Muscle of leg (tissue), 11 donors: ENCODE results near the gene GUF1. TPM values are rescaled to one million over a fixed set of nuclear protein-coding genes. Genes with fewer than 3 reads are reported as not detected.
A peak's percentile ranks its signal among the peaks of the same experiment; 100 is the strongest.

Source experiments
- DNase-seq: peaks from one replicate; pipeline ENCODE4 v3.0.0; 2013
- H3K27ac ChIP-seq: one replicate; pipeline ENCODE4 v1.5.1; 2013; ENCODE audit warnings: mild to moderate bottlenecking, low read length, control low read depth
- H3K27me3 ChIP-seq: one replicate; pipeline ENCODE4 v1.6.1; 2013; ENCODE audit warnings: low read length; ENCODE audit not compliant: control insufficient read depth, insufficient read depth
- H3K36me3 ChIP-seq: one replicate; pipeline ENCODE4 v1.6.1; 2013; ENCODE audit warnings: low read length; ENCODE audit not compliant: control insufficient read depth, insufficient read depth
- H3K4me1 ChIP-seq: one replicate; pipeline ENCODE4 v1.6.1; 2013; ENCODE audit warnings: low read length; ENCODE audit not compliant: control insufficient read depth, insufficient read depth
- H3K4me3 ChIP-seq: one replicate; pipeline ENCODE4 v1.5.1; 2013; ENCODE audit warnings: low read length, control low read depth
- H3K9me3 ChIP-seq: replicated peaks from 2 replicates; pipeline ENCODE4 v1.6.1; 2013; ENCODE audit warnings: low read depth, low read length; ENCODE audit not compliant: control insufficient read depth
- WGBS: methylation state at CpG from one replicate; pipeline ENCODE4 v1.1.5; 2013; ENCODE audit warnings: missing lambda C conversion rate; ENCODE audit not compliant: insufficient coverage; 5-methylcytosine and 5-hydroxymethylcytosine counted together
- polyA plus RNA-seq, 8 donors: library from polyadenylated mRNA; unstranded; fragments of 120-200 nt; gene quantifications; one replicate each; pipeline versions ENCODE4 v1.2.1 to v1.2.3, GENCODE V29; 2013; ENCODE audit warnings: inconsistent platforms in 1 of 8, low replicate concordance in 1 of 8; ENCODE audit not compliant: insufficient read length in 8 of 8, insufficient read depth in 1 of 8
- total RNA-seq: library from RNA; stranded (reverse); fragments of 120-200 nt; gene quantifications from one replicate; pipeline ENCODE4 v1.2.4, GENCODE V29; 2013

GUF1 gene
- total and polyA plus RNA-seq, 9 donors = 15.4 to 22.7 (median 17.5) TPM

DNA sequence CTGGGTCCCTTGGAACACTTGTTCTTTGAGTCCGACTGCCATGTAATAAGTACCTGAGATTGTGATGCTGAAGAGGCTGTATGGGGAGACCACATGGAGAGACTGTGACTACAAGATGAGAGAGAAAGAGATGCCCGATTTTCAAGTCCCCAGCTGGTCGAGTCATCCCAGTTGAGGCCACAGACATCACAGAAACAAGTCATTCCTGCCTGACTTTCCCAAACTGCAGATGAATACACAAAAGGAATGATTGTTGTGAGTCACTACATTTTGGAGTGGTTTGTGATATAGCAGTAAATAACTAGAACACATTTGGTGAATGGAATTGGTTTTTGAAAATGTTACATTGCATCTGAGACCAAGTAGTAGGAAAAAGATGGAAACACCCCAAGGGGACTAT, 17.8 kb upstream of the GUF1 start:
- H3K4me3 ChIP-seq = no peak overlapping the region
- no peaks in the 10 kb centered on the region for H3K36me3 ChIP-seq
- WGBS = 0% methylated on average over 1 of the region's 3 CpGs
- H3K27ac ChIP-seq = no peak overlapping the region
- no peaks in the 10 kb centered on the region for H3K4me1 ChIP-seq
- H3K27me3 ChIP-seq = no peaks in the 10 kb centered on the region
- no peak for DNase-seq
- no peaks in the 10 kb centered on the region for H3K9me3 ChIP-seq

DNA sequence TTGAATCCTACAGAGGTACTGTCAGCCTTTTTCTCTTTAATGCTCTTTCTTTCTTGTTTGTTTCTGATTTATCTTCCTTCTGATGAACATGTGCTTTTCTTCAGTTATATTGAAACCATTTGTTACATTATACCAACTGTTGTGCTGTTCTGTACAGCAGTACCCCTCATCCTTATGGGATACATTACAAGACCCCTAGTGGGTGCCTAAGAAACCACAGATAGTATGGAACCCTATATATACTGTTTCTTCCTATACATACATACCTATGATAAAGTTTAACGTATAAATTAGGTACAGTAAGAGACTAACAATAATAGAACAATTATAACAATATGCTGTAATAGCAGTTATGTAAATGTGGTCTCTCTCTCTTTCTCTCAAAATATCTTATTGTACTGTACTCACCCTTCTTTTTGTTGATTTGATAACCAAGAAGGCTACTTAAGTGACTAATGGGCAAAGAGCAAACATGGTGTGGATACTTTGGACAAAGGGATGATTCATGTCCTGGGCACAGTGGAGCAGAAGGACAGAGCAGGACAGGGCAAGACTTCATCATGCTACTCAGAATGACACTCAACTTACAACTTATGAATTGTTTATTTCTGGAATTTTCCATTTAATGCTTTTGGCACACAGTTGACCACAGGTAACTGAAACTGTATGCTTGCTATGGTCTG, 16.1 kb upstream of the GUF1 start:
- no peak overlapping the region for H3K27ac ChIP-seq
- H3K9me3 ChIP-seq = no peaks in the 10 kb centered on the region
- no peaks in the 10 kb centered on the region for H3K4me1 ChIP-seq
- WGBS = no CpG with 5 or more reads among the region's 1 CpG
- no peak overlapping the region for H3K4me3 ChIP-seq
- H3K36me3 ChIP-seq = no peaks in the 10 kb centered on the region
- H3K27me3 ChIP-seq = no peaks in the 10 kb centered on the region
- DNase-seq = no peak

DNA sequence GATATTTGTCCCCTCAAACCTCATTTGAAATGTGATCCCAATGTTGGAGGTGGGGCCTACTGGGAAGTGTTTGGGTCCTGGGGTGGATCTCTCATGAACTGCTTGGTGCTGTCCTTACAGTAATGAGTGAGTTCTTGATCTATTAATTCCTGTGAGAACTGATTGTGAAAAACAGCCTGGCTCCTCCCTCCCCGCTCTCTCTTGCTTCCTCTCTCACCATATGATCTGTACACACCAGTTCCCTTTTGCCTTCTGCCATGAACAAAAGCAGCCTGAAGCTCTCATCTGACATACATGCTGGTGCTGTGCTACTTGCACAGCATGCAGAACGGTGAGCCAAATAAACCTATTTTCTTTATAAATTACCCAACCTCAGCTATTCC, 15.6 kb upstream of the GUF1 start:
- Histone ChIP-seq H3K4me3 (no peak overlapping the region), H3K27ac (no peak overlapping the region), H3K9me3 (no peaks in the 10 kb centered on the region), H3K27me3 (no peaks in the 10 kb centered on the region), H3K4me1 (no peaks in the 10 kb centered on the region), H3K36me3 (no peaks in the 10 kb centered on the region)
- WGBS = 0% methylated on average over 1 of the region's 2 CpGs
- DNase-seq = peak; percentile 4

DNA sequence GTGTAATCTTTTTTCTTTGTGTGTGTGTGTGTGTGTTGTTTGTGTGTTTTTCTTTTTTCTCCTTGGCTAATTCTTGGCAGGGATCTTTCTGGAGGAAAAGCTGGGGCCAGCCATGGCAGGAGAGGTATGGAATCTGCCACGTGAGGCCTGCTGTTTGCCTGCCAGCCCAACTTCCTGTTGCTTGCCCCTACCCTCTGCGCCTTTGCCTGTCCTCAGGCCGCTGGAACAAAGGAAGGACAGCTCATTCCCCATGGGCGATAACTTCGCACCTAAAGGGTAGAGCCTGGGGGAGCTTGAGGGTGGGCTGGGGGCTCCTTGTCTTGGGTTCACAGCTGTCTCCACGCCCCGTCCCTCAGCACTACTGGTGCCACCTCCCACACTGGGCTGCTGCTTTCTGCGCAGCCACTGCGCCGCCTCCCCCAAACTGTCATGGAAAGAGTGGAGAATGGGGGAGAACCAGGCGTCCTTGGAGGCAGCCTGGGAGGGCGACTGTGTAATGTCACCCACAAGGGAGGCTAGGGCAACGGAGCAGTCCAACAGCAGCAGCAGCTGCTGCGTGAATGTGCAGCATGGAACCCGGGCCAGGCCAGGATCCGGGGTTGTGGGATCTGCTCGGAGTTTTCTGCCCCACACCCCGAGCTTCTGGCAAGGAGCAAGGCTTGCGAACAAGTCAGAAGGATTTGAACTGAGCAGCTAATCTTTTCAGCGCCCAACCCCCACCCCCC, 14.5 kb upstream of the GUF1 start:
- no peak overlapping the region for H3K4me3 ChIP-seq
- DNase-seq = no peak
- no peaks in the 10 kb centered on the region for H3K4me1 ChIP-seq
- WGBS = 80% methylated on average over 10 of the region's 20 CpGs
- no peaks in the 10 kb centered on the region for H3K27me3 ChIP-seq
- H3K36me3 ChIP-seq = no peaks in the 10 kb centered on the region
- H3K27ac ChIP-seq = no peak overlapping the region
- H3K9me3 ChIP-seq = no peaks in the 10 kb centered on the region

DNA sequence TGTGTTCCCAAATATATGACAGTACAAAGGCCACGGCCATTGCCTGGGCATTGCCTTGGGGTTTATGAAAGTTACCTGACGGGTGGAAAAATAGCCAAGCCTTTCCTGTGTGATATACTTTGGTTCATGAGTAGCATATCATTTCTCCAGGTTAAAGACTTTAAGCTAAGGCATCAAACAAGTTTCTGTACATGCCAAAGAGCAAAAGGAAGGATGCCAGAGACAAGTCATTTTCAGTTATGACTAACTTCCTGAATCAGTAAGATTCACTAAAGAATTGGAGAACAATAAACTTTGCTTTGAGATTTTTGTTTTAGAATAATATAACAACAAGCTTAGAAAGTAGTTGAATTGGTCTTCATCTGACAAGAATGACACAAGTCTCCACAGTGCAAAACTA, 9.7 kb upstream of the GUF1 start:
- Histone ChIP-seq H3K4me1 (no peaks in the 10 kb centered on the region), H3K27me3 (no peaks in the 10 kb centered on the region), H3K9me3 (no peaks in the 10 kb centered on the region), H3K27ac (no peak overlapping the region), H3K4me3 (no peak overlapping the region), H3K36me3 (no peaks in the 10 kb centered on the region)
- WGBS = 0% methylated on average over 1 of the region's 2 CpGs
- DNase-seq = no peak

DNA sequence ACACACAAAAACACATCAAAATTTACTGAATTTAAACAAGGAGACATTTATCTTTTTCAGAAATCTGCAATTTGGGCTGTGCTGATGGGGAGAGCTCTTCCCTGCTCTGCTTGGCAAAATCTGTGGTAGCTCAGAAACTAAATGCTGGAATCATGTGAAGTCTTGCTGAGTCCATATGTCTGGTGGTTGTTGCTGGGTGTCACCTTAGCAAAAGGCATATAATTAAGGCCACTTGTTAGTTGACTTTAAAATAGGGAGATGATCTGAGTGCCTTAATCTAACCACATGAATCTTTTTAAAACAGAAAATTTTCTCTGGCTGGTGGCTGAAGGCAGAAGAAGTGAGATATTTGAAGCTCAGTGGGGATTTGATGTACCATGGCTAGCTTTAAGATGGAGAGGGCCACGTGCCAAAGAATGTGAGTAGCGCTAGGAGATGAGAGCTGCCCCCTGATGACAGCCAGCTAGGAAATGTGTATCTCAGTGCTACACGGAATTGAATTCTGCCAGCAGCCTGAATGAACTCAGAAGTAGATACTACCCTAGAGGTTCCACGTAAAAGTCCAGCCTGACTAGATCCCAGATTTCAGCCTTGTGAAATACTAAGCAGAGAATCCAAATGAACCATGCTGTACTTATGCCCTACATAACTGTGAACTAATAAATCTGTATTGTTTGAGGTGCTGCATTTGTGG, 7.6 kb upstream of the GUF1 start:
- H3K36me3 ChIP-seq = no peaks in the 10 kb centered on the region
- H3K4me3 ChIP-seq = no peak overlapping the region
- H3K4me1 ChIP-seq = no peaks in the 10 kb centered on the region
- no peak overlapping the region for H3K27ac ChIP-seq
- peak; percentile 5 for DNase-seq
- no peaks in the 10 kb centered on the region for H3K27me3 ChIP-seq
- 31% methylated on average over 2 of the region's 4 CpGs for WGBS
- H3K9me3 ChIP-seq = no peaks in the 10 kb centered on the region

DNA sequence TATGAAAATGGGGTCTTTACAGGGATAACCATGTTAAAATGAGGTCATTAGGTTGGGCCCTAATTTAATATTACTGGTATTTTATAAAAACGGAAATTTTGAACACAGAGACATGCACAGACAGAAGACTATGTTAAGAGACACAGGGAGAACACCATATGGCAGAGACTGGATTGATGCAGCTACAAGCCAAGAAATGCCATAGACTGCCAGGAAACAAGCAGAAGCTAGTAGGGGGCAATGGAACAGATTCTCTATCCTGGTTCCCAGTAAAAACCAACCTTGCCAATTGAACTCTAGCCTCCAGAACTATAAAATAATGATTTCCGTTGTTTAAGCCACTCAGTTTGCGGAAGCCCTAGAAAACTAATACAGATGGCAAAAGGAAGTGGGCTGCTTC, 6.6 kb upstream of the GUF1 start:
- no peaks in the 10 kb centered on the region for H3K36me3 ChIP-seq
- H3K9me3 ChIP-seq = no peaks in the 10 kb centered on the region
- H3K4me3 ChIP-seq = no peak overlapping the region
- 80% methylated on average over 1 of the region's 3 CpGs for WGBS
- H3K27me3 ChIP-seq = no peaks in the 10 kb centered on the region
- H3K4me1 ChIP-seq = no peaks in the 10 kb centered on the region
- H3K27ac ChIP-seq = no peak overlapping the region
- DNase-seq = no peak

DNA sequence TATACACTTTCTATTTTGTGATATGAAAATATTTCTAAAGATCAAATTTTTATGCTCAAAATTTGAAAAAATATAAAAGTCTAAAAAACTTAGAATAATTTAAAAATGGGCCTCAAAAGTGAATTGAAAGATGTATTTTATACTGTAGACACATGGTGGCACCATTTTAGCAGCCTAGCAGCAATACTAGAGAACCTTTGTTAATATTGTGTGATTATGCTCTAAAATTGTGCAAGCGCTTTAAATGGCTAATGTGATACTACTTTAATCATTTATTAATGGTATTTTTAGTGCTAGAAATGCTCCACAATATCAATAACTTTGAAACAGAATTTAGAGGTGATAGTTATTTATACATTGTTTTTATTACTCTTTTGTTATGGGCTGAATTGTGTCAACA, 3.7 kb upstream of the GUF1 start:
- H3K36me3 ChIP-seq = no peaks in the 10 kb centered on the region
- no peak for DNase-seq
- no peak overlapping the region for H3K27ac ChIP-seq
- no peaks in the 10 kb centered on the region for H3K9me3 ChIP-seq
- no peaks in the 10 kb centered on the region for H3K27me3 ChIP-seq
- H3K4me3 ChIP-seq = no peak overlapping the region
- peaks cover 2% of the 10 kb centered on the region for H3K4me1 ChIP-seq
- WGBS = no CpG with 5 or more reads among the region's 1 CpG

DNA sequence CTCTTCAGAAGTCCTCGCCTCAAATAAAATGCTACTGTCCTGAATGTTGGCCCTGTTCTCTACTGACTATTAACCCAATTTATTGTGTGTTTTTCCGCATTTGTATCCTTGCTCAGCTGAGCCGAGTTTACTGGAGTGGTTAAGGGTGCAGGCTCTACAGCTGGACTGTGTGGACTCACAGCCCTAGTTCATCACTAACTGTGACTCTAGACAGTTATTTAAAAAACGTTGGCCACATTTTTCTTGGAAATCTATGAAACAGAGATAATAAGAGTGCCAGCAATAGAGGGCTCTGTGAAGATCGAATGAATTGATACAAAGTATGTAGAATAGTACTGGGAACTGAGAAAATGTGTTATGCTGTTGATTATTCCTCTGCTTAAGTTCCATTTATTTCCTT, 2.9 kb upstream of the GUF1 start:
- no CpG with 5 or more reads among the region's 5 CpGs for WGBS
- Histone ChIP-seq H3K27me3 (no peaks in the 10 kb centered on the region), H3K9me3 (no peaks in the 10 kb centered on the region), H3K27ac (no peak overlapping the region), H3K4me3 (no peak overlapping the region), H3K4me1 (peaks cover 2% of the 10 kb centered on the region), H3K36me3 (no peaks in the 10 kb centered on the region)
- DNase-seq = no peak

DNA sequence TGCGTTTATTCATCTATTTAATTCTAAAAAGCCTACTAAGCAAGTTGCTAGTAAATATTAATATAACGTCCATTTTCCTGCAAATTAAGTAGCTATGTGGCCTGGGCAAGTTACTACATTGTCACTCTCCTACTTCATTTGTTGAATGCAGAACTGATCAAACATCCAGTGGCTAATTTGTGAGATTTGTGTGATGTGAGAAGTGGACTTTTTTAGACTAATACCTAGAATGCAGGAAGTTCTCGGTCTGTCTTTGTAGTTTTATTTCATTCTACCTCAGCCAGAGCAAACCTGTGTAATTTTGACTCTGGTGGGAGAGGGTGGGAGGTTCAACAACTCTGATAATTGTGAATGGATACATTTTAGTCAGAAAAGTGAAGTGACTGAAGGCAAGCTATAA, 840 bp downstream of the GUF1 start:
- Histone ChIP-seq H3K4me1 (peaks cover 2% of the 10 kb centered on the region), H3K9me3 (no peaks in the 10 kb centered on the region), H3K36me3 (peaks cover 11% of the 10 kb centered on the region), H3K27me3 (no peaks in the 10 kb centered on the region), H3K4me3 (peak overlapping the region; percentile 79), H3K27ac (peak overlapping the region; percentile 93)
- no CpG with 5 or more reads among the region's 3 CpGs for WGBS
- no peak for DNase-seq
